ENCODE data around the gene IFT22.
"Not testable (repeated sequence)": the region's sequence is repeated elsewhere in the genome, so short reads cannot be mapped to it uniquely, and the experiment has no call there.

The IFT22 gene

DNA sequence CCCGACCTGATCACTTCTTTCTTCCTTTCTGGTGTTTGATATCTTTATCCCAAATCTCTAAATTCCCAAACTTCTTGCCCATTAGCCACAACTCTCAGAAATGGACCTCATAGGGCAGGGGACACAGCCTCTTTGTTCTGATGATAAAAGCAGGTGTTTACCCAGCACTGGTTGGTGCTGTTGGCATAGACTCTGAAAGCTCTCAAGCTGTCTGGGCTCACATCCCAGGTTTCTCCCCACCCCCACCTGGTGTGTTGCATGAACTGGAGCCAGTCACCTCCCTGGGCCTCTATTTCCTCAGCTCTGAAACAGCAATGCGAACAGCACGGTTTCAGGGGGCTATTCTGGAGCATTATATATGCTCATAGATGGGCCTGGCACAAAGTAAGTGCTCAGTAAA lies 35.7 kb downstream of the IFT22 start:
- in situ Hi-C loops (cut with MboI; ENCODE audit: low sequenced_read_pairs), result loop anchor here (25.0 kb wide), 1 partner anchor 399 kb away; the partner anchor contains the start of genes ACHE, SRRT and UFSP1

- in situ Hi-C loops (cut with MboI; ENCODE audit: low sequenced_read_pairs), result loop anchor here (25.0 kb wide), 1 partner anchor 398 kb away; the partner anchor contains the start of genes ACHE, SRRT and UFSP1
Observed at GRCh38 chr7:101285171-101285570, 36.4 kb downstream of the IFT22 start.

DNA sequence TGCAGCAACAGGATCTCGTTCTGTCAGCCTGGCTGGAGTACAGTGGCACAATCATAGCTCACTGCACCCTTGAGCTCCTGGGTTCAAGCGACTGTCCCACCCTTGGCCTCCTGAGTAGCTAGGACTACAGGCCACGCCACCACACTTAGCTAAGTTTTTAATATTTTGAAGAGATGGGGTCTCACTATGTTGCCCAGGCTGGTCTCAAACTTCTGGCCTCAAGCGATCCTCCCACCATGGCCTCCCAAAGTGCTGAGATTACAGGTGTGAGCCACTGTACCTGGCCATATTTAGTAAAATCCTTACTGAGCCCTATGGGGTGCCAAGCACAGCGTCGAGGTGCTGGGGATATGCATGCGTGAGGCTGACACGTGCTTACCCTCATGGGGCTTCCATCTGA lies 40.7 kb downstream of the IFT22 start:
- in situ Hi-C loops (cut with MboI; ENCODE audit: low sequenced_read_pairs), result loop anchor here (25.0 kb wide), 1 partner anchor 394 kb away; the partner anchor contains the start of genes ACHE, SRRT and UFSP1

DNA sequence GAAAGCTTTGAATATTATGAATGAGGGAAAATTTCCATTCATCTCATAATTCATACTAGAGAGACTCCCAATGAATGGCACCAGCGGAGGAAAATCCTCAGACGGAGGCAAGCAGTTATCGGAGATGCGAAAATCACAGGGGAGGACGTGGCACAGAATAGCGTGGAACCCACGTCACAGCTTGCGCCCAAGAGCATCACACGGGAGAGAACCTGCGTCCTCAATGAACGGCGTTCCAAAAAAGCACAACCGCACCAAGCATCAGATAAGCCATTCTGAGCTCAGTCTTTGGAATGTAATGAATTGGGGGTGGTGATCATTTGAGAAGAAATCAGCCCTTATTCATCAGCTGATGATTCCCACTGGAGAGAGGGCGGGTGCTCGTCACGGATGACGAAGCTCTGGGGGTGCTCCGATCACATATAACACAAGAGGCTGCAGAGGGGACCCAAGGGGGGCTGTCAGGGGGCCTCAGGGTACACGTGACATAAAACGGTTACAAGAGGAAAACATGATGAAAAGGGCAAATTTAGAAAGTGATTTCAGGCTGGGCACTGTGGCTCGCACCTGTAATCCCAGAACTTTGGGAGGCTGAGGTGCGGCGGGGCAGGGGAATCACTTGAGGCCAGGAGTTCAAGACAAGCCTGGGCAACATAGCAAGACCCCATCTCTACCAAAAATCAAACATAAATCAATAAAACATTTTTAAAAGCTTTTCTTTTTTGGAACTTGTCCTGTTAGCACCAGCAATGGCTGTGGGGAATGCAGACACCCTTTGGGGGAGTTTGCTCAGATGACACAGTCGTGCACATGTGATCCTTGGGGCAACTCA lies 42.9 kb downstream of the IFT22 start:
- in situ Hi-C loops (cut with MboI; ENCODE audit: low sequenced_read_pairs), result loop anchor here (25.0 kb wide), 1 partner anchor 391 kb away; the partner anchor contains the start of genes ACHE, SRRT and UFSP1

DNA sequence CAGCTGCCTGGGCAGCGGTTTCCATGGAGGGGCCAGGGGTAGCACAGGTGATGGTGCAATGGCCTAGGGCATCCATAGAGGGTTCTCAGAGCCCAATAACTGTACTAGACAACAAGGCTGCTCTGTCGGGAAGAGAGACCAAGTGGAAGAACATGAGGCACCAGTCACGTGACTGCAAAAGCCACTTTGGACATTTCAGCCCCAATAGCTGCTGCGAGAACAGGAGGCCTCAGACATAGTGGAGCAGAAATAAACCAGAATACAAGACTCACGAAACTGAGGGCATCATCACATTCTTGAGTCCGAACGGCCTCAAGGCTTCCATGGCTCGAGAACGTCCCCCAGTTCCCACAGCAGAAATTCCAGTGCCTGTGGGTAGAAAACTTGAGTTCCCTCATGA lies 44.5 kb downstream of the IFT22 start:
- in situ Hi-C loops (cut with MboI; ENCODE audit: low sequenced_read_pairs), result loop anchor here (25.0 kb wide), 1 partner anchor 390 kb away; the partner anchor contains the start of genes ACHE, SRRT and UFSP1

GRCh38 chr7:101273206-101273605 lies 48.4 kb downstream of the IFT22 start:
- in situ Hi-C loops (cut with MboI; ENCODE audit: low sequenced_read_pairs), result no loop called here

- in situ Hi-C loops (cut with MboI; ENCODE audit: low sequenced_read_pairs), result no loop called here
Observed at GRCh38 chr7:101271021-101271420, 50.6 kb downstream of the IFT22 start.

- in situ Hi-C loops (cut with MboI; ENCODE audit: low sequenced_read_pairs), result no loop called here
Observed at GRCh38 chr7:101269664-101270063, 51.9 kb downstream of the IFT22 start.

GRCh38 chr7:101265622-101266516 lies 55.7 kb downstream of the IFT22 start:
- in situ Hi-C loops (cut with MboI; ENCODE audit: low sequenced_read_pairs), result no loop called here

DNA sequence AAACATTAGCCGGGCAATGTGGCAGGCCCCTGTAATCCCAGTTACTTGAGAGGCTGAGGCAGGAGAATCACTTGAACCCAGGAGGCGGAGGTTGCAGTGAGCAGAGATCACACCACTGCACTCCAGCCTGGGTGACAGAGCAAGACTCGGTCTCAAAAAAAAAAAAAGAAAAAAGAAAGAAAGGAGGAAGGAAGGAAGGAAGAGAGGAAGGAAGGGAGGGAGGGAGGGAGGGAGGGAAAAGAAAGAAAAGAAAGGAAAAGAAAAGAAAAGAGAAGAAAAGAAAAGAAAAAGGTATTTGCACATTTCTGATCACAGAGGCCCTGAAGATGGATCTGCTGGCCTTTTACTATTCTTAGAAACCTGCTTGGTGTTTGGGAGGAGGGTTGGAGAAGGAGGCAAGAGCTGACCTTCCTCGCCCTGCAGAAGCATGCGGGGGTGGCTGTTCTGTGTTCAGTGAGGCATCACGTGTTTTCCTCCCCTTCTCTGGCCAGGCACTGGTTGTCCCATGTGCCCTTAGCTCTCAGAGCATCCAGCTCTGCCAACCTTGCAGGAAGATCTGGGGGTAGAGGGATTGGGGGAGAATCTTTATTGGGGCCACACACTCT lies 57.4 kb downstream of the IFT22 start:
- in situ Hi-C loops (cut with MboI; ENCODE audit: low sequenced_read_pairs), result not testable (repeated sequence)
